Endothelial cell of umbilical vein (primary cell): Measurements from ENCODE around the gene STK38L. TPM values are rescaled to one million over a fixed set of nuclear protein-coding genes. Genes with fewer than 3 reads are reported as not detected.

ENCODE experiments used
- BruUV-seq: library from RNA; stranded (reverse); fragments of 400-500 nt; replicated peaks from 2 replicates; lab custom pipeline; 2021; lab: Mats Ljungman, UMichigan
- CTCF ChIA-PET: fragments of 300-600, 350-600 bp; sonication (Branson Sonifier 250); formaldehyde crosslinking; loops from one replicate; lab custom pipeline; 2021; ENCODE audit warnings: antibody characterized with exemption, inconsistent platforms; lab: Charles Lee
- POLR2A ChIA-PET: fragments of 300-600, 350-600 bp; sonication (Branson Sonifier 250); formaldehyde crosslinking; loops from one replicate; lab custom pipeline; 2021; ENCODE audit warnings: antibody characterized with exemption, inconsistent platforms; lab: Charles Lee
- DNase-seq: peaks from one replicate; pipeline ENCODE4 v3.0.0-alpha.2; 2011; ENCODE audit warnings: low read depth, low spot score
- FAIRE-seq: peaks from 2 replicates; lab custom pipeline; 2011; peaks lifted over from hg19 to GRCh38; lab: Jason Lieb, UNC
- H2AFZ ChIP-seq: 2 replicates; pipeline ENCODE4 v1.6.0; 2012; ENCODE audit warnings: low read depth, low read length, control low read depth, inconsistent platforms
- H3K27ac ChIP-seq: 2 replicates; pipeline ENCODE4 v1.5.1; 2011; ENCODE audit warnings: low read depth, mild to moderate bottlenecking, control low read depth, low read length, moderate library complexity; ENCODE audit not compliant: insufficient read depth
- H3K27me3 ChIP-seq, 2 experiments: 2 replicates each; pipeline versions ENCODE4 v1.6.0 to v1.6.1; 2011; ENCODE audit warnings: low read length in 2 of 2, mixed read lengths in 1 of 2; ENCODE audit not compliant: control insufficient read depth in 2 of 2, insufficient read depth in 2 of 2
- H3K36me3 ChIP-seq, 2 experiments: 2 replicates in 1 of 2; 3 replicates in 1 of 2; pipeline ENCODE4 v1.5.1; 2011; ENCODE audit warnings: low read length in 2 of 2, mild to moderate bottlenecking in 1 of 2, moderate library complexity in 1 of 2; ENCODE audit not compliant: control insufficient read depth in 2 of 2, insufficient read depth in 2 of 2; ENCODE audit errors: extremely low read depth in 1 of 2
- H3K4me1 ChIP-seq: 3 replicates; pipeline ENCODE4 v1.5.1; 2011; ENCODE audit warnings: mild to moderate bottlenecking, low read length; ENCODE audit not compliant: control insufficient read depth, insufficient read depth; ENCODE audit errors: extremely low read depth
- H3K4me2 ChIP-seq: 2 replicates; pipeline ENCODE4 v1.6.1; 2011; ENCODE audit warnings: low read length, control low read depth, mixed read lengths; ENCODE audit not compliant: insufficient read depth
- H3K4me3 ChIP-seq, 3 experiments: fragments of 200-600 bp in 1 of 3; sonication (generic), shearing (Covaris generic) in 1 of 3; replicated peaks in 1 of 3; 2 replicates each; pipeline ENCODE4 v1.5.1; 2011 to 2016; ENCODE audit warnings: control low read depth in 3 of 3, low read length in 3 of 3, mild to moderate bottlenecking in 2 of 3, inconsistent platforms in 1 of 3, low read depth in 1 of 3, moderate library complexity in 1 of 3; ENCODE audit not compliant: insufficient read depth in 1 of 3
- H3K79me2 ChIP-seq: 2 replicates; pipeline ENCODE4 v1.6.0; 2012; ENCODE audit warnings: low read length, inconsistent platforms; ENCODE audit not compliant: control insufficient read depth, insufficient read depth
- H3K9ac ChIP-seq: replicated peaks from 2 replicates; pipeline ENCODE3; 2011; ENCODE audit warnings: low read length, control low read depth; ENCODE audit not compliant: insufficient read depth; ENCODE audit errors: extremely low read depth
- H3K9me1 ChIP-seq: replicated peaks from 3 replicates; pipeline ENCODE4 v1.6.0; 2011; ENCODE audit warnings: mild to moderate bottlenecking, low read length; ENCODE audit not compliant: control insufficient read depth, insufficient read depth; ENCODE audit errors: extremely low read depth
- H3K9me3 ChIP-seq: replicated peaks from 2 replicates; pipeline ENCODE4 v1.5.1; 2012; ENCODE audit warnings: low read length, inconsistent platforms; ENCODE audit not compliant: control insufficient read depth, insufficient read depth
- H4K20me1 ChIP-seq: replicated peaks from 2 replicates; pipeline ENCODE3; 2011; ENCODE audit warnings: mild to moderate bottlenecking, low read length; ENCODE audit not compliant: control insufficient read depth, insufficient read depth; ENCODE audit errors: extremely low read depth
- CTCF ChIP-seq, 2 donors: IDR thresholded peaks; 1 replicate in 1 of 2; 2 replicates in 1 of 2; pipeline ENCODE4 v1.5.1; 2011; ENCODE audit warnings: low read length in 2 of 2, mild to moderate bottlenecking in 2 of 2, moderate library complexity in 2 of 2, control low read depth in 1 of 2, inconsistent platforms in 1 of 2, low read depth in 1 of 2; ENCODE audit not compliant: insufficient read depth in 1 of 2; ENCODE audit errors: extremely low read depth in 1 of 2
- EZH2 ChIP-seq: IDR thresholded peaks from 2 replicates; pipeline ENCODE4 v1.6.1; 2012; ENCODE audit warnings: borderline replicate concordance, low read depth, mild to moderate bottlenecking, moderate library complexity, low read length, inconsistent platforms; ENCODE audit not compliant: severe bottlenecking
- FOS ChIP-seq: IDR thresholded peaks from 2 replicates; pipeline ENCODE4 v1.6.1; 2011; ENCODE audit warnings: mild to moderate bottlenecking, low read length, moderate library complexity, borderline replicate concordance; ENCODE audit not compliant: insufficient read depth
- GATA2 ChIP-seq: IDR thresholded peaks from 2 replicates; pipeline ENCODE4 v1.7.0; 2011; ENCODE audit warnings: low read depth, mild to moderate bottlenecking, moderate library complexity, mixed read lengths, low read length; ENCODE audit not compliant: insufficient read length, insufficient read depth
- JUN ChIP-seq: IDR thresholded peaks from 2 replicates; pipeline ENCODE4 v1.6.1; 2011; ENCODE audit warnings: borderline replicate concordance, low read depth; ENCODE audit not compliant: insufficient read length, insufficient read depth
- MYC ChIP-seq: IDR thresholded peaks from one replicate; pipeline ENCODE4 v1.6.1; 2011; ENCODE audit warnings: mild to moderate bottlenecking, low read depth, low read length
- POLR2A ChIP-seq: IDR thresholded peaks from 2 replicates; pipeline ENCODE4 v1.6.1; 2012; ENCODE audit warnings: low read depth, mild to moderate bottlenecking, control low read depth, low read length
- POLR2AphosphoS5 ChIP-seq: IDR thresholded peaks from 2 replicates; pipeline ENCODE4 v1.6.1; 2012; ENCODE audit warnings: low read depth, mild to moderate bottlenecking, control low read depth, low read length, moderate library complexity; ENCODE audit not compliant: insufficient read depth
- dilution Hi-C: fragments of 300-500 bp; cut with MboI; formaldehyde crosslinking; loops from one replicate; pipeline ENCODE4 v1.15.0; 2019; ENCODE audit warnings: low sequenced_read_pairs; ENCODE audit not compliant: extremely low pct_ligation_motif_present
- intact Hi-C: fragments of 100-400 bp; cut with micrococcal nuclease; formaldehyde crosslinking; loops from one replicate; pipeline ENCODE4 v1.10.0; 2022
- polyA plus RNA-seq, 4 experiments: library from polyadenylated mRNA; depleted of rRNA in 3 of 4; stranded (reverse) in 3 of 4; unstranded in 1 of 4; fragments of >200 nt; gene quantifications; 2 replicates each; pipeline versions ENCODE4 v1.2.1 to v1.2.3, GENCODE V29; 2011 to 2012; ENCODE audit warnings: missing spikeins in 1 of 4
- total RNA-seq: library from RNA; stranded (reverse); gene quantifications from 2 replicates; pipeline ENCODE4 v1.2.3, GENCODE V29; 2021
- TF ChIP-seq, protein P1 (sequence below): IDR thresholded peaks from 2 replicates; pipeline ENCODE4 v1.6.1; 2011; ENCODE audit not compliant: insufficient read depth, insufficient read length

Gene STK38L
- total and polyA plus RNA-seq, 2 donors (not counting 3 experiments of a cell fraction or from before 2014, with no cell fraction given): 14.7 to 58.4 TPM

GRCh38 chr12:27271206-27271605, 27.1 kb downstream of the STK38L start:
- Histone ChIP-seq H3K36me3 (no peaks in the 10 kb centered on the region), H3K27ac (no peak overlapping the region), H3K9me3 (no peaks in the 10 kb centered on the region), H3K4me1 (peaks cover 27% of the 10 kb centered on the region), H4K20me1 (no peaks in the 10 kb centered on the region), H3K9ac (no peak overlapping the region), H3K79me2 (peaks cover 9% of the 10 kb centered on the region), H3K9me1 (no peaks in the 10 kb centered on the region), H3K4me2 (no peak overlapping the region), H3K4me3 (no peak overlapping the region), H2AFZ (no peak overlapping the region), H3K27me3 (no peaks in the 10 kb centered on the region)
- DNase-seq (no peak), FAIRE-seq (no peak)
- intact Hi-C loops (no loop called here), dilution Hi-C loops (no loop called here)
- BruUV-seq: no TSS peak
- POLR2A ChIA-PET: no interaction called here
- TF ChIP-seq MYC: no peak
- no peak for TF ChIP-seq POLR2A
- TF ChIP-seq GATA2: no peak
- TF ChIP-seq, protein P1, sequence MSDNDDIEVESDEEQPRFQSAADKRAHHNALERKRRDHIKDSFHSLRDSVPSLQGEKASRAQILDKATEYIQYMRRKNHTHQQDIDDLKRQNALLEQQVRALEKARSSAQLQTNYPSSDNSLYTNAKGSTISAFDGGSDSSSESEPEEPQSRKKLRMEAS: no peak
- no peak for TF ChIP-seq EZH2
- TF ChIP-seq JUN: no peak
- TF ChIP-seq POLR2AphosphoS5: no peak
- no peak for TF ChIP-seq FOS
- no peak for TF ChIP-seq CTCF (IDR thresholded peaks at IDR 0.05; ENCODE audit: extremely low read depth in 1 of 2, insufficient read depth in 1 of 2, low read depth in 1 of 2, low read length in 2 of 2)
- CTCF ChIA-PET: interaction anchor here (0.9 to 1.8 kb wide), 4 partner anchors 12 to 35 kb away, joined by 3 to 12 read pairs (median 6); no protein-coding TSS in a partner anchor
